ENCODE measurements around the gene NFYA.

The NFYA gene

DNA sequence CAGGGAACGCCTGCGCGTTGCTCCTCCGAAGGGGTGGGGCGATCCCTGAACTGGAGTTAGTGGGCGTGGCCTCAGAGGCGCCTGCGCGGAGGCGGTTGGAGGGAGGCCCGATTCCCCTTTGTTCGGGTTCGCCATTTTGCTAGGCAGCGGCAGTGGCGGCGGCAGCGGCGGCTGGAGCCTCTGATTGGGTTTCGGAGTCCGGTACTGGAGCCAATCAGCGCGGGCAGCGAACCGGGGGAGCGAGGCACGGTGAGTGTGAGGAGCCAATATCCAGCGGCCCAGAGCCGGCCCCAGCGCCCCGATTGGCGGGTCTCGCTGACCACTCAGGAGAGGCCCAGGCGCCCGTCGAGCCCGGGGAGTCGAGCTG, at the start of gene NFYA:
Gene NFYA, plus strand, starts transcription at position 139 of the 367 bp plus-strand sequence. CDS start 6,116 bp downstream, outside the sequence.
- DNase-seq (ENCODE audit: low spot score): peak; percentile 100

GRCh38 chr6:41023114-41023513, 49.7 kb upstream of the NFYA start:
- no peak for DNase-seq (ENCODE audit: low spot score)

- no peak for DNase-seq (ENCODE audit: low spot score)
These were observed 46.7 kb upstream of the NFYA start for GRCh38 chr6:41025966-41026530.

- DNase-seq (ENCODE audit: low spot score): no peak
These were observed 45.5 kb upstream of the NFYA start for GRCh38 chr6:41027241-41027640.

GRCh38 chr6:41027799-41028560, 44.8 kb upstream of the NFYA start:
- peak; percentile 84 for DNase-seq (ENCODE audit: low spot score)

DNA sequence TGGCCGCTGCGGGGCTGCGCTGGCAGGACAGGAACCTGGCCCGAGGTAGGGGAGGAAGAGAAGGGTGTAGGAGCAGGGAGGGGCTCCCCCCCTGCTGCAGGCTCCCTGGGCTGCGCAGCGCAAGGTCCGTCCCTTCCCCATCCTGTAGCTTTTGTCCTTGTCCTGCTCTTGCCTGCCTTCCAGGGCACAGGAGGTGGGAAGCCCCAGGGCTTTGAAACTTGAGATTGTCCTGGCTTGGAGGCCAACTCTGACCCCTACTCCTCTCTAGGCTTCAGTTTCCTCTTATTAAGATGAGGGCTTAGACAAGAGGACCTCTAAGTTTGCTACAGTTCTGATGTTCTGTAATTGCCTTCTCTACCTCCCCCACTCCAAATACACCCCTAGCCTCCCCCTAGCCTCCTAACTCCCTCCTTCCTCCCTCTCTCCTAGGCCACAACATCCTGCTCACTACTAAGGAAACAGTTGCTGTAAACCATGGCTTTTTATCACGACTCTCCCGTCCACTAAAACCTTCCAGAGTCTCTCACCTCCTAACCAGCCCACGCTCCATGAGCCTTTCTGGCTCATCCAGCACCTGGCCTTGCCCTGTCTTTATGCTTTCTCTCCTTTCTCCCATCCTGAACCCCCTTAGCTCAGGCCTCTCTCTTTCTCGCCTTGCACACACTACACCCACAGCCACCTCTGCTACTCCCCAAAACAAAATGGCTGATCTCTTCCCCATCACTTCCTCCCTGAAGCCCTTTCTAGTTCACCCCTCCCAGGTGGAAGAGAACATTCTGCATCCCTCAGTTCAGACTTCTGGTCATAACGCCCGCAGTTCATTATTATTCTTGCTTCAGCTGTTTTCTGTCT, 44.0 kb upstream of the NFYA start:
- no peak for DNase-seq (ENCODE audit: low spot score)

GRCh38 chr6:41032830-41033229, 39.9 kb upstream of the NFYA start:
- no peak for DNase-seq (ENCODE audit: low spot score)

GRCh38 chr6:41033776-41034175, 39.0 kb upstream of the NFYA start:
- no peak for DNase-seq (ENCODE audit: low spot score)

DNA sequence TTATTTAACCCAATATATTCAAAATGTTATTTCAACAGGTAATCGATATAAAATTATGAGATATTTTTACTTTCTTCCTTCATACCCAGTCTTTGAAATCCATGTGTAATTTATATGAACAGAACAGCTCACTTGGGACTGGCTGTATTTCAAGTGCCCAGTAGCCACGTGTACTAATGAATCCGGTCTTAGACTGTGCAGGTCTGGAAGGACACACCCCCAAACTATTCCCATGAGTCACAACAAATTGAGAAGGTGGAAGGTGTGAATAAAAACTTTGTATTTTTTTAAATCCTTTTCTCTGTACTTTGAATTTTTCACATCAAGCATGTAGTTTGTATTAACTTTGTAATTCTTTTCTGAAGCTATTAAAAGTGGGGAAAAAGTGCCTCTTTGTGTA, 36.6 kb upstream of the NFYA start:
- no peak for DNase-seq (ENCODE audit: low spot score)

DNA sequence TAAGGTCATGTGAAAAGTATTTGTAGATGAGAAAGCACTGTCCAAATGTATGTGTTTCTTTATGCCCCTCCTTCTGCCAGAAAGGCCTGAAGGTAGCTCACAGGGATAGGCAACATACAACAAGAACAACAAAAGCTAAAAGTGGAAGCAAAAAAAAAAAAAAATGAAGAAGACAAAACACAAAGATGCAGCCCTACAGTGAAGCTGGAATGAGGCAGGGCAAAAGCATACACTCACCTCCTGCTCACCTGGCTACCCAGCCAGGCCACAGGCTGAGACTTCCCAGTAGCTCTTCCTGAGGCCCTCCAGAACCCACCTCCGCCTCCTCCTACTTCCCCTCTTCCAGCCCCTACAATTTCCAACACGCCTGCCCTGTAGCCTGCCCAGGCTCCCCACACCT, 36.2 kb upstream of the NFYA start:
- DNase-seq (ENCODE audit: low spot score): no peak

GRCh38 chr6:41037107-41037900, 35.5 kb upstream of the NFYA start:
- no peak for DNase-seq (ENCODE audit: low spot score)

DNA sequence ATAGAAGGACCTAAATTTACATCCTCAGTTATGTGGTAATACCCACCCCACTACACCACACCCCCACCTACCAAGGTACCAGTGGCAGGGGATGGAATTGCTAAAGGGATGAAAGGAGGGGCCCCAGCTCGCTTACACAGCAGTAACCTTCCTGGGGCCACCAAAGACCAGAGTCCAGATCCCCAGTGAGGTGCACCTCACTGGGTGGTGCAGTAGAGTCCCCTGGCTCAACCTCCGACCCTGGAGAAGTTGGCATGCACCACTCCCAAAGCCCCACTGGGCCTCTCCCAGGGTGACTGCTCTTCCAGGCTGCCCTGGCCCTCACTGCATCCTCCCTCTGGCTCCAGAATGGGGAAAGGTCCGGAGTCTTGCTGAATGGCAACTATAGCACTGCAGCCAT, 34.6 kb upstream of the NFYA start:
- DNase-seq (ENCODE audit: low spot score): no peak

DNA sequence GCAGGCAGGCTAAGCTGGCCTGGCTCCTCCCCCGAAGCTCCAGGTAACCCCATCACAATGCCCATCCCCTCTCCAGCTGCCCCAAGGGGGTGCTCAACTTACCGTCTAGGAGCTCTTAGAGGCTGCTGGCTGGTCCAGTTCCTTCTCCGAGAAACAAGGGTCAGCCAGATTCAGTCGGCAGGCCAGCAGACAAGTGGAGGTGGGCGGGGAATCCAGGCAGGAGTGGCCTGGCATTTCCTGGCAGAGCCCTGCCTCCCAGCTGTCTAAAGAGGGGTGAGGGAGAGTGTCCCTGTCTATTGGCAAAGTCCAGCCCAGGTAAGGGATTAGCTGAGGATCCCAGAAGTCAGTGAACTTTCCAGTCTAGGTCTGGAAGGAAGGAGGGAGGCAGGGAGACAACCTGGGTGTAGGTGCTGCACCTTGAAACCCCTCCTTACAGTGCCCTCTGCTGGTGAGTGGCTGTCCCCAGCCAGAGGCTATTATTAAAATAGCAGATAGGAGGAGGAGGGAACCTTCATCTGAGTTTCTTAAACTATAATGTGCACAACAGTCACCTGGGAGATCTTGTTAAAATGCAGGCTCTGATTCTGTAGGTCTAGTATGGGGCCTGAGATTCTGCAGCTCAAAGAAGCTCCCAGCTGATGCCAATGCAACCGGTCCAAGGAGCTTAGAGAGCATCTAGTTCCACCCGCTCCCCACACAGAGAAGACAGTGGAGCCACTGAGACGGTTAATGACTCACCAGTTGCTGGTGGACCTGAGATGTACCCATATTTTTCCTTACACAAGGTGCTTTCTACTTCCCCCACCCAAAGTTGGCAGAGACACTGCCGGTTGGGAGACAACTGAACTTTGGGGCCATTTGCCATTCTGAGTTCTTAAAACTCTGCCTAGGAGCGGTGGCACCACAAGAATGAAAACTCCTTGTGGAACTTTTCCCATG, 33.4 kb upstream of the NFYA start, which contains the start of gene UNC5CL:
Gene UNC5CL, minus strand, starts transcription at position 162 of the 939 bp plus-strand sequence. CDS start 4,147 bp downstream, outside the sequence.
- peak; percentile 84 for DNase-seq (ENCODE audit: low spot score)

DNA sequence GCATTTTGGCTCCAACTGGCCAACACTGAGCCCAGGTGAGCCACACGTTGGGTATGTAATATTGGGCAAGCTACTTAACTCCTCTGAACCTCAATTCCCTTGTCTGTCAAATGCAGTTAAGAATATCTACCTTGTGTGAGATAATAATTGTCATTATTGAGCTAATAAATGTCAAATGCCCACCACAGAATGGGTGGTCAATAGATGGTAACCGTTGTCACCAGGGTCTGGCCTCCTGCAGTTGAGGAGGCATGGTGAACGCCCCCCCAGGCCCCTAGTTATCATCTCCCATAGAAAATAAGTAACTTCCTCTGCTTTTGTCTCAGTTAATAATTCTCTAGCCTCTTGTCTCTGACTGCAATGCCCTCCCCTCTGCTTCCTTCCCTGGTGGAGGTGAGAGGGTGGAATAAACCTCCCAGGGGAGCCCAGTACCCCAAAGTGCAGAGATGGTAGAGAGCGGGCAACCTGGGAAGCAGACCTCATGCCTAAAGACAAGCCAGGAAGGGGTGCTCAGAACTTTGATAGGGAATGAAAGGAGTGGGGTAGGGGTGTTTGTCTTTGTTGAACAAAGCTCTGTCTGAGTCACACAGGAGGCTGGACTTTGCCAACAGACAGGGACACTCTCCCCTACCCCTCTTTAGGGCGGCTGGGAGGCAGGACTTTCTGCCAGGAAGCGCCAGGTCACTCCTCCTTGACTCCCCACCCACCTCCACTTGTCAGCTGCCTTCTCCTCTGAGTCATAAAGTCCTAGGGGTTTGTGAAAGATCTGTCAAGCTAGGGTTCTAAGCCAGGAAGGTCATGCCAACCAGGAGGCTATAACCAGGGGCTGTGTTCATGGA, 32.5 kb upstream of the NFYA start:
- DNase-seq (ENCODE audit: low spot score): peak; percentile 82

DNA sequence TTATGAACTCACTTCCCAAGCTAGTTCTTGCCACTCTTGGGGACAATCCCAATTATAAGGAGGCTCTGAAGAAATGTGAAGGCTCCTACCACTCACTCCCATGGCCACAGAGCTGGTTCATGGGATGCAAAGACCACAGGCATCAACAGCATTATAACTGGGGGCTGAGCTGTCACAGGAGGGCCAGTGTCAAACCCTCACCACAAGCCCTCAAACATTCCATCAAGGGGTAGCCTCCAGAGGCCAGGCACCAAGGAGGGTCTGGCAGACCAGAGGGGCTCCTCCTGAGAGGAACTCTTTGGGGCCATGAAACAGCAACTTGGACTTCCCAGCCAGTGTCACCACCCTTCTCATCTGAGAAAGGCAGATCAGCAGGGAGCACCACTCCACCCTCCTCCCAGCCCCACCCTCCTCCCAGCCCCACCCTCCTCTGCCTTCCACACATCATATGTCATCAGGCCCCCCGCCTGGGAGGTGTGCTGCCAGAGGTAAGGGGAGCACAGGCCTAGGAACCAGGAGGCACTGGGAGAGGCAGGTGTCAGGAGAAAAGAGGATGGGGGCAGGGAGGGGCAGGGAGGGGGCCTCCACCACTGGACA, 31.7 kb upstream of the NFYA start:
- peak; percentile 80 for DNase-seq (ENCODE audit: low spot score)

GRCh38 chr6:41042226-41043055, 30.3 kb upstream of the NFYA start, which contains the start of gene TSPO2:
TSPO2 (plus strand) TSS chr6:41042467; CDS start chr6:41042986, 519 bp downstream.
- DNase-seq (ENCODE audit: low spot score): peak; percentile 89

DNA sequence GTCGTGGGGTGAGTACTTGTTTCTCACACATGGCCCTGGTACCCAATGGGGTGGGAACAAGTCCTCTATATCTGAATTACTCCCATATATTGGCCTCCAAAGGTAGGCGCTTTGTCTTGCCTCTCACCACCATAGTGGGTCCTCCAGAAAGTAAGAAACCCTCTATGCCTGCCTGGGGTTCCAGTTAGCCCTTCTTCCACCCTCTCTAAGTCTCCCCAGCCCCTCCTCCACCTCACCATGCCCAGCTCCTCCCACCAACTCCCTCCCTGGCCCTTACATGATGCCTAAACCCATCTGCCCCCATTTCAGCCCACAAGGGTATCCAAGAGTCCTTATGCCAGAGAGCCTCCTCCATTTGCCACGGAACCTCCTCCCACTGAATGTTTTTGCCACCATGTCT, 29.6 kb upstream of the NFYA start:
- DNase-seq (ENCODE audit: low spot score): peak; percentile 51

DNA sequence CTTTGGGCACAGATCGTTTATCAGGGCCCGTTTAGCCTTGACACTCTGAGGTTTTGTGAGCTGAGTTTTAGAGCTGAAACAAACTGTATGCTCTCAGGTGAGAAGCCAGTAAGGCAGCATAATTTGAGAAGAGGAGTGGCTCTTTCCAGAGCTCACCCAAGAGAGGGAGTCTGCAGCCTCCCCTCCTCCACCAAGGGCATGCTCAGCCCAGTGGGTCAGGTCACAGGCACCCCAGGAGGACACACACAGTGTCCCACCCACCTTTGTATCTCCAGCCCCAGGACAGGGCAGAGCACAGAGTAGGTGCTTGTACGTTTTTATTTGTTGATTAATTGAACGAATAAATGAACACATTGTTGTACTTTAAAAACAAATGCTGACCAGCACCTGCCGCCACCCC, 27.1 kb upstream of the NFYA start:
- DNase-seq (ENCODE audit: low spot score): no peak
